ENCODE measurements around the gene MLLT3.

GRCh38 chr9:20551236-20551635, 71.1 kb downstream of the MLLT3 start:
- TF ChIP-seq CTCF (IDR thresholded peaks at IDR 0.05 in 8 of 11, conservative IDR thresholded peaks at IDR 0.05 in 3 of 11), result no peak
- TF ChIP-seq POLR2A (IDR thresholded peaks at IDR 0.05), result no peak

Data from spleen (tissue), 7 donors.